Fibroblast of the aortic adventitia (primary cell): ENCODE results near the gene ADAD2. TPM values are rescaled to one million over a fixed set of nuclear protein-coding genes. Genes with fewer than 3 reads are reported as not detected.

ENCODE experiments used
- DNase-seq: peaks from one replicate; pipeline ENCODE4 v3.0.0-alpha.2; 2010; ENCODE audit warnings: low read depth
- H3K4me3 ChIP-seq: 2 replicates; pipeline ENCODE4 v1.5.1; 2011; ENCODE audit warnings: low read depth, mild to moderate bottlenecking, control low read depth, low read length, moderate library complexity
- total RNA-seq: library from RNA; depleted of rRNA; stranded (reverse); fragments of >200 nt; gene quantifications from 2 replicates; pipeline ENCODE4 v1.2.3, GENCODE V29; 2012; ENCODE audit warnings: low replicate concordance
- TF ChIP-seq, protein P1 (sequence below): IDR thresholded peaks from 2 replicates; pipeline ENCODE4 v1.5.1; 2011; ENCODE audit warnings: mild to moderate bottlenecking, low read length, control low read depth, inconsistent platforms; ENCODE audit not compliant: insufficient read depth

Gene ADAD2
- total RNA-seq, 1 donor = not detected

- no peak for DNase-seq
- no peak overlapping the region for H3K4me3 ChIP-seq
- TF ChIP-seq, protein P1, sequence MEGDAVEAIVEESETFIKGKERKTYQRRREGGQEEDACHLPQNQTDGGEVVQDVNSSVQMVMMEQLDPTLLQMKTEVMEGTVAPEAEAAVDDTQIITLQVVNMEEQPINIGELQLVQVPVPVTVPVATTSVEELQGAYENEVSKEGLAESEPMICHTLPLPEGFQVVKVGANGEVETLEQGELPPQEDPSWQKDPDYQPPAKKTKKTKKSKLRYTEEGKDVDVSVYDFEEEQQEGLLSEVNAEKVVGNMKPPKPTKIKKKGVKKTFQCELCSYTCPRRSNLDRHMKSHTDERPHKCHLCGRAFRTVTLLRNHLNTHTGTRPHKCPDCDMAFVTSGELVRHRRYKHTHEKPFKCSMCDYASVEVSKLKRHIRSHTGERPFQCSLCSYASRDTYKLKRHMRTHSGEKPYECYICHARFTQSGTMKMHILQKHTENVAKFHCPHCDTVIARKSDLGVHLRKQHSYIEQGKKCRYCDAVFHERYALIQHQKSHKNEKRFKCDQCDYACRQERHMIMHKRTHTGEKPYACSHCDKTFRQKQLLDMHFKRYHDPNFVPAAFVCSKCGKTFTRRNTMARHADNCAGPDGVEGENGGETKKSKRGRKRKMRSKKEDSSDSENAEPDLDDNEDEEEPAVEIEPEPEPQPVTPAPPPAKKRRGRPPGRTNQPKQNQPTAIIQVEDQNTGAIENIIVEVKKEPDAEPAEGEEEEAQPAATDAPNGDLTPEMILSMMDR = no peak
These were observed 41.1 kb downstream of the ADAD2 start for GRCh38 chr16:84232060-84232459.

DNA sequence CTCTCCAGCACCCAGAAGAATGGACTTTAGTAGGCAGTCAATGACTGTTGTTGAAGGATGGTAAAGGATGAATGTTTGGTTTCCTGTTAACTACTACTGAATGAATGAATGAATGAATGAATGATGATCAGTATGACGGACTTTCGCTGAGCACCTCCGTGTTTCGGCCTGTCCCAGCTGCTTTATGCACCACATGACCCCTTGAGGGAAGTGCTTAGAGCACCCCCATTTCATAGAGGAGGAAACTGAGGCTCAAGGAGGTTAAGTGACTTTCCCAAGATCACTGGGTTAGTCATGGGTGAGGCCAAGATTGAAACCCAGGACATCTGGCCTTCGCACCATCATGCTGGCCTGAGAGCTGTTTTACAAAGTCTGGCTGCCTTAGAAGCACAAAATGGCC is 42.0 kb downstream of the ADAD2 start:
- H3K4me3 ChIP-seq = no peak overlapping the region
- TF ChIP-seq, protein P1 = no peak
- DNase-seq = no peak

DNA sequence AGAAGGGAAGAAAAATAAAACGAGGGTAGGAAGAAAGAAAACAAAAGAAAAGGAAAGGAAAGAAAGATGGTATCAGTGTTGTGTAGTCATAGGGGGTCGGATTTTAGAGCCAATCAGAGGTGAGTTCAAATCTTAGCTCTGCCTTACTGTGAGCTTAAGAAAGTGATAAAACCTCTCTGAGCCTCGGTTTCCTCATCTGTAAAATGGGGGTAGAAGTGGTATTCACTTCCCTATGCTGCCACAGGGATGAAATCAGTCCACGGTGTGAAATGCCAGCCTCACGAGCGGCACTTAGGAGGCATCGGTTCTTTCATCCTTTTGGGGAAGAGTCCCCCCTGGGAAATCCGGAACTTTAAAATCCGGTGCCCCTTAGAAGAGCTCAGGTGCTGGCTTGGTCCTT is 42.8 kb downstream of the ADAD2 start:
- no peak for DNase-seq

DNA sequence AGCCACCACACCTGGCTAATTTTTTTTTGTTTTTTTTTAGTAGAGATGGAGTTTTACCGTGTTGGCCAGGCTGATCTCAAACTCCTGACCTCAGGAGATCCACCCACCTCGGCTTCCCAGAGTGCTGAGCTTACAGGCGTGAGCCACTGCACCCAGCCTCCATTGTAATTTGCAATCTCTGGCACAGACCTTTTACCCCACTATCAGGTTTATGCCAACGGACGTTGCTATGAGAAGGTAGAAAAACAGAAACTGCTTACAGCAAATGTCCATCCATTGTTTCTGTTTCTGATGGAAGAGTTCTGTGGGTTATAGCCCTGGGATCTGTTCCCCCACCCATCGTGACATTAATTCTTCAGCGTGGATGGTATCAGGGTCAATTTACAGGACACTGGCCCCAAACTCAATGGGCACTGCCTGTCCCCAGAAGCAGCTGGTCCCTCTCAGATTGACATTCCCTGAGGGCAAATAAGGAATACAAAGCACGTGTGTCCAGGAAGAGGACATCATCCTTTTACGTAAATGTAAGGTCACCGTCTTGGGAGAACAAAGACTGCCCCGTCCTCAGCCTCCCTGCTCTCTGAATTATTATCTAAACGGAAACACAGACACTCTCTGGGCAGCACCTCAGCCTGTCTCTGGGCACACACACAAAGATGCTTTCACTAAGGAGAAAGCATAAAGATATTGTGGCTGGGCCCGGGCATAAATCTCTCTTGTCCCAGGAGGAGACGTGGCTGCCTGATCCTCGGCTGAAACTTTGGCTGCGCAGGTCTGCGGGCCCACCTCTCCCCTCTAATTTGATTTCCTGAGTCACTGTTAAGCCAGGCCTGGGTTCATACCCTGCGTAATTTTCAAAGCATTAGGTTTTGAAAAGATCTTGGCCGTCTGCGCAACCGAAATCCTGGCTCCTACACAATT is 43.6 kb downstream of the ADAD2 start:
- DNase-seq = peak; percentile 34
- no peak overlapping the region for H3K4me3 ChIP-seq
- TF ChIP-seq, protein P1 = no peak

More for the DNA sequence above, 42.8 kb downstream of the ADAD2 start:
- TF ChIP-seq, protein P1 = no peak
- H3K4me3 ChIP-seq = no peak overlapping the region

DNA sequence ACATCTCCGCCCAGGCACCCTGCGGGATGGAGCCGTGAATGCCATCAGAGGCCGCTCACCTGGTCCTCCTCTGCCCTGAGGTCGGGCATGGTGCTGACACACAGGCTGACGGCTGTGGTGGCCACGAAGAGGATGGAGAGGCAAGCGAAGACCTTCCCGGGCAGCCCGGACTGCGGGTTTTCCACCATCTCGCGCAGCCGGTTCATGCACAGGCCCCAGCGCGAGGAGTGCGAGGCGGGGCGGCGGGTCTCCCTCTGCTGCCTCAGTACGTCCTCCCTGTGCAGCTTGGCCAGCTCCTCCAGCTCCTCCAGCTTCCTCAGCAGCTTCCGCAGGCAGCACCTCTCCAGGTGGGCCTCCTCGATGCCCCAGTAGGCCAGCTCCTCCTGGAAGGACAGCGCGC is 45.7 kb downstream of the ADAD2 start:
- no peak for DNase-seq
- no peak overlapping the region for H3K4me3 ChIP-seq
- TF ChIP-seq, protein P1 = no peak

DNA sequence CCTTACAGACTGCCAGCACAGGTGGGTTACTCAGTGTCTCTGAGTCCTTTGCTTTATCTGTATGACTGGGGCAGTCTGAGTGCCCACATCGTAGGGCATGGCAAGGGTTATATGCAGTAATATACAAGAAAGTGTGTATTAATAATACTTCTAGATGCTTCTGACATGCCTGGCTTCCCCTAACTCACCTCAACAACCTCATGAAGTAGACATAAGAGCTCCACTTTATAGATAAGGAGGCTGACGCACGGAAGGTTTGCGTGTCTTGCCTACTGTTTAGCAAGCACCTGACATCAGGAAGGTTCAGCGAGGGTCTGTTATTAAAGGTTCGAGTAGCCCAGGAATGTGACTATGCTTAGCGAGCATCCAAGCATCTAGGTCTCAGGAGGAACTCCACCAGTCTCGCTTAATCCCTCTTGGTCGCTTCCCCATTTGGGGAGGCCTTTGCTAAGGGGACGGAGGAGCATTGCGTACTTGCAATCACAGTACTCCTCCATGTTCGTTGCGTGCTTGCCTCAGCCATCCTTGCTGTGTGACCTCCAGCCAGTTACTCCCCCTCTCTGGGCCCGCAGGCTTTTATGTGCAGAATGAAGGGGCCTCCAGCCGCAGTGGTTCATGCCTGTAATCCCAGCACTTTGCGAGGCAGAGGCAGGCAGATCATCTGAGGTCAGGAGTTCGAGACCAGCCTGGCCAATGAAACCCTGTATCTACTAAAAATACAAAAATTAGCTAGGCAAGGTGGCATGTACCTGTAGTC is 47.2 kb downstream of the ADAD2 start:
- TF ChIP-seq, protein P1 = no peak
- no peak for DNase-seq
- no peak overlapping the region for H3K4me3 ChIP-seq
